Putamen (tissue), 1 donor: ENCODE measurements around the gene PPP1R16B.

Source experiments
- DNase-seq: peaks from one replicate; pipeline ENCODE4 v3.0.0-alpha.2; 2016; ENCODE audit warnings: low spot score

The PPP1R16B gene

GRCh38 chr20:38896009-38896594 is 90.6 kb downstream of the PPP1R16B start:
- no peak for DNase-seq

DNA sequence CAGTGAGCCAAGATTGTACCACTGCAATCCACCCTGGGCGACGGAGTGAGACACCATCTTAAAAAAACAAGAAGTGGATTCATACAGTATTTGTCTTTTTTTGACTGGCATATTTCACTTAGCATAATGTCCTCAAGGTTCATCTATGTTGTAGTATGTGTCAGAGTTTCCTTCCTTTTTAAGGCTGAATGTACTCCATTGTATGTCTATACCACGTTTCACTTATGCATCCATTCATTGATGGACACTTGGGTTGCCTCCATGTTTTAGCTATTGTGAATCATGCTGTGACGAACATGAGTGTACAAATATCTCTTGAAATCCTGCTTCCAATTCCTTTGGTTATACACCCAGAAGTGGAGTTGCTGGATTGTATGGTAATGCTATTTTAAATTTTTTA is 91.8 kb downstream of the PPP1R16B start:
- no peak for DNase-seq

DNA sequence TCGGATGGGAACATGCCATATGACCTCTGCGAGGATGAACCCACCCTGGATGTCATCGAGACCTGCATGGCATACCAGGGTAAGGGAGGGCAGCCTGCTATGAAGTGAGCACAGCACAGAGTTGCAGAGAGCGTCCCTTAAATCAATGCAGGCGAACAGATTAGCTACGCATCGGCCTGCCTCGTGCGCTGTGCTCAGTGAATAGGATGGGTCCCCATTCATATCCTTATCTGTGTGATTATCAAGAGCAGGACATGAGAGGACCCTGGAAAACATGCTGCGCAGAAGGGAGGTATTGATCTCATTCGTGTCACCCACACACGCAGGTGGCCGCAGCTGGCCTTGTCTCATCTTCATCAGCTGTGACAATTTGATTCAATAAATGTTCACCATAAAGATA is 95.1 kb downstream of the PPP1R16B start:
- no peak for DNase-seq

GRCh38 chr20:38902601-38903000 is 97.1 kb downstream of the PPP1R16B start:
- DNase-seq: no peak

DNA sequence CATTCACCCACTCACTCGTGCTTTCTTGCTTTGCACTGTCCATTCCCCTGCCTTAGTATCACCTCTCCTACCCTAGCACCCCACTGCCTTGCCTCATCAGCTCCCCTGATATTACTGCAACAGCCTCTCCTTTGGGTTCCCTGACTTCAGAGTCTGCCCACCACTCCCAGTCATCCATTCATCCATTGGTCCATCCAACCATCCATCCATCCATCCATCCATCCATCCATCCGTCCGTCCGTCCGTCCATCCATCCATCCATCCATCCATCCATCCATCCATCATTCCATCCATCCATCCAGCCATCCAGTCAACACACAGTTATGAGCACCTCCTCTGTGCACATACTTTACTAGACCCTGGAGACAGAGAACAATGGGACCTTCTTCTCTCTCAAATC is 97.8 kb downstream of the PPP1R16B start:
- DNase-seq: no peak

DNA sequence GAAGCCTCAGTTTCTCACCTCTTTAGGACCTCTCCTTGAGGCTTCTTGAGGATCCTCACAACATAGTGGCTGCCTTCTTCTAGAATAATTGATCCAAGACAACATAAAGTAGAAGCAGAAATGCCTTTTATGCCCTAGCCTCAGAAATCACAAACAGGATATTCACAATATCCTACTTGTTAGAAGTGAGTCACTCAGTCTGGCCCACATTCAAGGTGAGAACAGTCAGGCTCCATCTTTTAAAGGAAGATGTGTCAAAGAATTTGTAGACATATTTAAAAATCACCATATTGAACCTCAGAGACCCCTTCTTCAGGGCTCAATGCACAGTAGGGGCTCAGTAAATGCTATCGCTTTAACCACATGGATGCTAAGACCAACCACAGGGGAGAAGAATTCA is 99.9 kb downstream of the PPP1R16B start:
- no peak for DNase-seq

DNA sequence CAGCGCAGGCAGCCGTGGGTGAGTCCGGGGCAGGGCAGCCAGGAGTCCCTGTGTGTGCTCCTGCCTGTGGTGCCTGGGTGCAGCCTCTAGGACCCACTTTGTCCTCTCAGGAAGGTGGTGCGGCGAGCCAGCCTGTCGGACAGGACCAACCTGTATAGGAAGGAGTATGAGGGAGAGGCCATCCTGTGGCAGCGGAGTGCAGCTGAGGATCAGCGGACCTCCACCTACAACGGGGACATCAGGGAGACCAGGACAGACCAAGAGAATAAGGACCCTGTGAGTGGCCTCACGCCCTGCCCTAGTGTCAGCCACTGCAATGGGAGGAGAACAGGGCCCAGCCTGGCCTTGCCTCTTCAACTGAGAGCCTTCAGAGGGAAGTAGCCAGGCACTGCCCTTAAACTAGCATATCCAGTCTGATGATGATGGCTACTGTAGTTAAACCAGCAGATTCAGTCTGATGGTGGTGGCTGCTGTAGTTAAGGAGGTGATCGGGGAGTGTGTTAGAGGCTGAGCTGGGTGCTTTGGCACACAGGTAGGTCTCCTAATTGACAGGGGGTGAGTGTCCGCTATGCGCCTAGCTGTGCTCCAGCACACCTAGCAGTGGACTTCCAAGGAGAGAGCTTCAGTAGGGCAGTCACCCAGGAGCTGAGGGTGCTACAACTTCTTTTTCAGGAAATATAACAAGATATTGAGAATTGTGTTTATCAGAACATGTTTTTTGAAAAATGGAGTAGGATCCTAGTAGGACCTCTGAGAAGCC is 102.6 kb downstream of the PPP1R16B start:
- DNase-seq: no peak

DNA sequence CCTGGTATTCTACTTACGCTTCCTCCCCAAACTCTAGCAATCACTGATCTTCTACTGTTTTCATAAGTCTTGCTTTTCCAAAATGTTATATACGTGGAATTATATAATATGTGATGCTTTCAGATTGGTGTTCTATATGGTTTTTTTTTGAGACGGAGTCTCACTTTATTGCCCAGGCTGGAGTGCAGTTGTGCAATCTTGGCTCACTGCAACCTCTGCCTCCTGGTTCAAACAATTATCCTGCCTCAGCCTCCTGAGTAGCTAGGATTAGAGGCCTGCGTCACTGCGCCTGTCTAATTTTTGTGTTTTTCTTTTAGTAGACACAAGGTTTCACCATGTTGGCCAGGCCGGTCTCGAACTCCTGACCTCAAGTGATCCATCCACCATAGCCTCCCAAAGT is 109.9 kb downstream of the PPP1R16B start:
- no peak for DNase-seq

DNA sequence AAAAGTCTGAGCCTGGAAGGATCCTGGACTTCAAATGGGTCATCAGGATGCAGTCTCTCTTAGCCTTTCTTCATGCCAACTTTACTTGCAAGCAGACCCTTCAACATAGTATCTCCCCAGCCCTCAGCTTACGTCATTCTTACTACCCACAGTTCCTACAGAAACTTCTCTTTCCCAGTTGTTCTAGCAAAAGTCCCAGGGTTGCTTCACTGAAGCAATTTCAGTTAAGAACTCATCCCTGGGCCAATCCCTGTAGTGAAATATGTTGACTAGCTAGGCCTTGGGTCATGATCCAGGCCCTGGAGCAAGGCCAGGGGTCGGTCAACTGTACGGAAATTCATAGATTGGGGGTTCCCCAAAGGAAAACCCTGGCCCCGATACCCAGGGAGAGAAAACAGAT is 112.2 kb downstream of the PPP1R16B start:
- no peak for DNase-seq

- DNase-seq: no peak
Measured at GRCh38 chr20:38918172-38918571, 112.7 kb downstream of the PPP1R16B start.

DNA sequence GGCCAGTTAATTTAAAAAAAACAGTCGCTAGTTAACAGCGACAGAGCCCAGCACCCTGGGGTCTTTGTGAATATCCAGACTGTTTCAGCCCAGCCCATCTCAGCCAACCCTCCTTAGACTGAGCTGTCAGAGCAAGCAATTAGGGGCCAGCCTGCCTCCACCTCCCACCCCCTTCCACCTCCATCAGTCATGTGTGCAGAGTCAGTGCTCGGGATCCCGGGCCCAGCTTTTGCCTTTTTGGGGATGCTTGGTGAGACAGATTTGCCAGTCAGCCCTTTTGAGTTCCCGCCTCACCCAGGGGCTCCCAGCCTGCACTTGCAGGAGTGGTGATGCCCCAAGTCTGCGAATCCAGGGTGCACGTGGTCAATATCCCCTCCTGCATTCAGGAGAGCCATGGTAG is 114.2 kb downstream of the PPP1R16B start:
- DNase-seq: peak; percentile 35

DNA sequence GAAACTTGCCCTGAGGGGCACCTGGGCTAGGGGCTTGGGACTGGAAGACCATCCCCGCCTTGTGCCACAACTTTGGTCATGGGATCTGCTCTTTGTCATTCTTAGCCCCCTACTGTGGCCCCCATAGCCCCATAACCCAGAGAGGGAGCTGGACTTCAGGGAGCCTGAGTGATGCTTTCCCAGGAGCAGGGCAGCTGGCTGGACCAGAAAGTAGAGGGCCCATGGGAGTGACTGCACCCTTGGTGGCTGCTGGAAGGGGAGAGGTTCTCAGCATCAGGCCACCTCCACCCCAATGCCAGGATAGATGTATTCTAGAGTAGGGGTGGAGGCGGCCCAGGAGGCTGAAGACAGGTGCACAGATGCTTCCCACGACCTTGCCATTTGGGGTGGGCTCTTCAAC is 114.9 kb downstream of the PPP1R16B start:
- DNase-seq: no peak

GRCh38 chr20:38920851-38921250 is 115.4 kb downstream of the PPP1R16B start:
- DNase-seq: no peak

DNA sequence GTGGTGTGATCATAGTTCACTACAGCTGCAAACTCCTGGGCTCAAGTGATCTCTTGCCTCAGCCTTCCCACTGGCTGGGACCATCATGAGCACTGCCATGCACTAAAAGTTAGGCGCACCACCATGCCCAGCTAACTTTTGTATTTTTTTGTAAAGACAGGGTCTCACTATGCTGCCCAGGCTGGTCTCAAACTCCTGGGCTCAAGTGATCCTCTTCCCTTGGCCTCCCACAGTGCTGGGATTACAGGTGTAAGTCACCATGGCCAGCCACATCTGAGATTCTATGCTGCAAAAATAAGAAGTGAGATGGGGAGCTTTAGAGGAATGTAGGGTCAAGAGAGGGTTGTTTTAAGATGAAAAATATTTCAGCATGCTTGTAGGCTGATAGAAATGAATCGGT is 119.2 kb downstream of the PPP1R16B start:
- no peak for DNase-seq

- DNase-seq: peak; percentile 96
Measured at GRCh38 chr20:38926142-38926933, 120.8 kb downstream of the PPP1R16B start, which contains the start of gene FAM83D. Gene FAM83D (plus strand): TSS chr20:38926417. CDS start chr20:38926443, 26 bp downstream.

GRCh38 chr20:38926934-38927616 is 121.6 kb downstream of the PPP1R16B start:
- DNase-seq: no peak

DNA sequence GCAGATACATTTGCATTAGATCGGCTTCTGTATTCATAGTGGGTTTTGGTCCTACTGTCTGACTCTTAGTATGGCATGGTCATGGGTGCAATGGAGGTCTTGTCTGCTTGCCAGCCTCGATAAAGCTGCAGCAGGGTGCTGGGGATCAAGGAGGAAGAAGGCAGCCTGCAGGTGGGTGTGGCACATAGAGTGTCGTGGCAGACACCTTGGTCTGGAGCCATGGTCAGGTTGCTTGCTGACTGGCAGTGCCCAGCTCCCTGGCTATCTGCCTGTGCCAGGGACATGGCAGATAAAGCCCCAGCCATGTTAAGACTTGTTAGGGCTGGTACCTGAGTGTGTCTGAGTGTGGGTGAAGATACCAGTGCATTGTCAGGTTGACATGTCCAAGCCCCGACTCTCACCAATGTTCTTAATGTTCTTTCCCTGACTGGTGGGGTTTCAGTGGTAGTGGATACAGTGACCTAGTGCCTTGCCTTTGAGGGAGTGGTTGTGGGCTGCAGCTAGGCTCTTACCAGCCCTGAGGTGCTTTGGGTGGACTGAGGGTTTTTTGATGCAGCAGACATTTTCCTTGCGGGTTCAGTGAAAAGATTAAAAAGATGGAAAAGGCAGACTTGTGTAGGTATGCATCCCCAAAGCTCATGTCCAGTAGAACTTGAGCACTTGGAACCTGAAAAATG is 122.5 kb downstream of the PPP1R16B start:
- DNase-seq: no peak

GRCh38 chr20:38930242-38930569 is 124.7 kb downstream of the PPP1R16B start:
- no peak for DNase-seq

- DNase-seq: no peak
Measured at GRCh38 chr20:38931984-38932383, 126.5 kb downstream of the PPP1R16B start.

DNA sequence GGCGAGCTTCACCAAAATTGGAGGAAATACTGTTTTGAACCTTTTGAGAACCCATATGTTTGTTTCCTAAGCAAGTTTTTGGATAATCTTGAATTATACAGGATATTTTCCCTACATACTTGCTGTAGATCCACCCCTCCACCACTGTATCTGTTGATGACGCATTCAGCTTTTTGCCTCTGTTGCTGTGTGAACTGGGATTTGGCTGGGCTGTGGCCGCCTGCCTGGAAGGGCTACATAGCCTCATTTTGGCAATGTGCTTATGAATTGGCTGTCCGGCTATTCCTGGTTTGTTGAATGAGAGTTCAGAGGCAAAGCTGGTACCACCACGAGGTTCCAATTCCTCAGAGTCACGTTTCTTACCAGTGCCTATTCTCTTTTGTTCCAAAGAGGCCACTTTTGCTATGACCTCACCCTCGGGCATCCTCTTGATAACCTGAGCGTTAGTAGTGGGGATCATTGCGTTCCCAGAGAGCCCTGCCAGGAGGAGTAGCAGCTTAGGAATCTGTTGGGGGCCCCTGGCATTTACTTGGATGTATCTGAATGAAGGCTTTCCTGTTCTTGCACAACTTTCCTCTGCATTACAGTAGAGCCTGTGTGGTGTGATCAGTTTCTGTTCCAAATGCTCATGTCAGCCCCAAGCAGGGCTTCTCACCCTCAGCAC is 127.1 kb downstream of the PPP1R16B start:
- DNase-seq: no peak

GRCh38 chr20:38934530-38934929 is 129.0 kb downstream of the PPP1R16B start:
- DNase-seq: no peak
